ENCODE data around the gene BCL2L12.

DNA sequence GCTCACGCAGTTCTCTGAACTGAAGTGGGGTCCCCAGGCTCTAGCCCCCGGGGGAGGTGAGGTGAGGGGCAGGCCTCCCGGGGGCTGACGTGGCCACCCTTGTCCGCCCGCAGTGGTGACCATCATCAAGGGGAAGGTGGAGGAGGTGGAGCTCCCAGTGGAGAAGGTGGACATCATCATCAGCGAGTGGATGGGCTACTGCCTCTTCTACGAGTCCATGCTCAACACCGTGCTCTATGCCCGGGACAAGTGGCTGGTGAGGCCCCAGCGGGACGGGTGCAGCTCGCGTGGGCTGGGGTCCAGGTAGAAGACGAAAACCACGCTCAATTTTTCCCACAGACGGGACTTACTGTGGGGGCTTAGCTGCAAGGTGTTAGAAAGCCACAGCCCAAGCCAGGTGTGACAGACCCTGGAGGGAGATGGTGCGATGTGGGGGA is 18.1 kb downstream of the BCL2L12 start:
- TF ChIP-seq, protein P1, sequence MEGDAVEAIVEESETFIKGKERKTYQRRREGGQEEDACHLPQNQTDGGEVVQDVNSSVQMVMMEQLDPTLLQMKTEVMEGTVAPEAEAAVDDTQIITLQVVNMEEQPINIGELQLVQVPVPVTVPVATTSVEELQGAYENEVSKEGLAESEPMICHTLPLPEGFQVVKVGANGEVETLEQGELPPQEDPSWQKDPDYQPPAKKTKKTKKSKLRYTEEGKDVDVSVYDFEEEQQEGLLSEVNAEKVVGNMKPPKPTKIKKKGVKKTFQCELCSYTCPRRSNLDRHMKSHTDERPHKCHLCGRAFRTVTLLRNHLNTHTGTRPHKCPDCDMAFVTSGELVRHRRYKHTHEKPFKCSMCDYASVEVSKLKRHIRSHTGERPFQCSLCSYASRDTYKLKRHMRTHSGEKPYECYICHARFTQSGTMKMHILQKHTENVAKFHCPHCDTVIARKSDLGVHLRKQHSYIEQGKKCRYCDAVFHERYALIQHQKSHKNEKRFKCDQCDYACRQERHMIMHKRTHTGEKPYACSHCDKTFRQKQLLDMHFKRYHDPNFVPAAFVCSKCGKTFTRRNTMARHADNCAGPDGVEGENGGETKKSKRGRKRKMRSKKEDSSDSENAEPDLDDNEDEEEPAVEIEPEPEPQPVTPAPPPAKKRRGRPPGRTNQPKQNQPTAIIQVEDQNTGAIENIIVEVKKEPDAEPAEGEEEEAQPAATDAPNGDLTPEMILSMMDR (IDR thresholded peaks at IDR 0.05) = no peak
- no peak for TF ChIP-seq POLR2A (IDR thresholded peaks at IDR 0.05)

Measured in testis (tissue), 2 donors.